Mesenchymal stem cell (in vitro differentiated cells and primary cell): ENCODE measurements around the gene GAS6.

Experiments used
- DNase-seq: peaks from one replicate; pipeline ENCODE4 v3.0.0-alpha.2; 2013
- H2AFZ ChIP-seq: one replicate; pipeline ENCODE4 v1.6.1; 2013; ENCODE audit warnings: low read depth, mild to moderate bottlenecking, control low read depth, inconsistent platforms, low read length, moderate library complexity
- H2AK5ac ChIP-seq: 2 replicates; pipeline ENCODE4 v1.6.1; 2013; ENCODE audit warnings: low read length, moderate library complexity, mild to moderate bottlenecking, inconsistent platforms; ENCODE audit not compliant: severe bottlenecking
- H2BK120ac ChIP-seq: one replicate; pipeline ENCODE4 v1.6.1; 2013; ENCODE audit warnings: low read depth, mild to moderate bottlenecking, inconsistent platforms, low read length, moderate library complexity
- H2BK12ac ChIP-seq, 2 experiments: one replicate each; pipeline ENCODE4 v1.6.1; 2013; ENCODE audit warnings: inconsistent platforms in 2 of 2, low read length in 2 of 2, mild to moderate bottlenecking in 2 of 2, moderate library complexity in 2 of 2, control low read depth in 1 of 2
- H2BK15ac ChIP-seq: one replicate; pipeline ENCODE4 v1.6.1; 2013; ENCODE audit warnings: mild to moderate bottlenecking, low read depth, inconsistent platforms; ENCODE audit not compliant: poor library complexity, severe bottlenecking
- H2BK5ac ChIP-seq: 2 replicates; pipeline ENCODE4 v1.6.1; 2013; ENCODE audit warnings: low read depth, mild to moderate bottlenecking, low read length, control low read depth, inconsistent platforms; ENCODE audit not compliant: poor library complexity, severe bottlenecking
- H3K14ac ChIP-seq, 2 experiments: one replicate each; pipeline ENCODE4 v1.6.1; 2013; ENCODE audit warnings: inconsistent platforms in 2 of 2, low read length in 2 of 2, control low read depth in 1 of 2, mild to moderate bottlenecking in 1 of 2, moderate library complexity in 1 of 2
- H3K18ac ChIP-seq, 2 experiments: one replicate each; pipeline ENCODE4 v1.6.1; 2013; ENCODE audit warnings: inconsistent platforms in 2 of 2, low read length in 2 of 2, control low read depth in 1 of 2, low read depth in 1 of 2, mild to moderate bottlenecking in 1 of 2
- H3K23ac ChIP-seq, 2 experiments: one replicate each; pipeline ENCODE4 v1.6.1; 2013; ENCODE audit warnings: inconsistent platforms in 2 of 2, low read length in 2 of 2, mild to moderate bottlenecking in 2 of 2, moderate library complexity in 2 of 2, control low read depth in 1 of 2
- H3K27ac ChIP-seq: 2 replicates; pipeline ENCODE4 v1.5.1; 2013; ENCODE audit warnings: mild to moderate bottlenecking, moderate library complexity, low read length, control low read depth, inconsistent platforms; ENCODE audit not compliant: poor library complexity, severe bottlenecking
- H3K27me3 ChIP-seq, 2 experiments: 2 replicates each; pipeline versions ENCODE4 v1.6.1 to v1.7.0; 2013; ENCODE audit warnings: low read length in 2 of 2, mild to moderate bottlenecking in 2 of 2, moderate library complexity in 2 of 2, control low read depth in 1 of 2, inconsistent platforms in 1 of 2; ENCODE audit not compliant: control insufficient read depth in 1 of 2, insufficient read depth in 1 of 2
- H3K36me3 ChIP-seq, 2 experiments: 2 replicates each; pipeline versions ENCODE4 v1.6.1 to v1.7.0; 2013; ENCODE audit warnings: low read length in 2 of 2, control low read depth in 1 of 2, inconsistent platforms in 1 of 2, low read depth in 1 of 2, mild to moderate bottlenecking in 1 of 2; ENCODE audit not compliant: insufficient read depth in 2 of 2, control insufficient read depth in 1 of 2
- H3K4ac ChIP-seq, 2 experiments: one replicate each; pipeline ENCODE4 v1.6.1; 2013; ENCODE audit warnings: inconsistent platforms in 2 of 2, low read length in 2 of 2, mild to moderate bottlenecking in 2 of 2, moderate library complexity in 2 of 2, control low read depth in 1 of 2, low read depth in 1 of 2
- H3K4me1 ChIP-seq: 2 replicates; pipeline ENCODE4 v1.6.1; 2013; ENCODE audit warnings: low read depth, low read length, control low read depth; ENCODE audit not compliant: control insufficient read depth, insufficient read depth
- H3K4me2 ChIP-seq: 2 replicates; pipeline ENCODE4 v1.6.1; 2013; ENCODE audit warnings: low read length, mild to moderate bottlenecking, inconsistent platforms; ENCODE audit not compliant: poor library complexity, severe bottlenecking
- H3K4me3 ChIP-seq, 2 experiments: 2 replicates each; pipeline versions ENCODE4 v1.5.1 to v1.7.0; 2013; ENCODE audit warnings: low read length in 2 of 2, mild to moderate bottlenecking in 2 of 2, control low read depth in 1 of 2, low read depth in 1 of 2; ENCODE audit not compliant: insufficient read depth in 1 of 2
- H3K79me1 ChIP-seq: replicated peaks from 2 replicates; pipeline ENCODE4 v1.6.1; 2013; ENCODE audit warnings: mild to moderate bottlenecking, control low read depth, low read length, inconsistent platforms; ENCODE audit not compliant: poor library complexity, severe bottlenecking
- H3K9ac ChIP-seq: 2 replicates; pipeline ENCODE4 v1.7.0; 2013; ENCODE audit warnings: mild to moderate bottlenecking, low read length, moderate library complexity
- H3K9me3 ChIP-seq: 2 replicates; pipeline ENCODE4 v1.7.0; 2013; ENCODE audit warnings: mild to moderate bottlenecking, low read length; ENCODE audit not compliant: control insufficient read depth
- H4K8ac ChIP-seq: one replicate; pipeline ENCODE4 v1.6.1; 2013; ENCODE audit warnings: inconsistent platforms, mild to moderate bottlenecking, low read length, moderate library complexity
- H4K91ac ChIP-seq: one replicate; pipeline ENCODE4 v1.6.1; 2013; ENCODE audit warnings: mild to moderate bottlenecking, low read length, inconsistent platforms
- WGBS: methylation state at CpG from one replicate; pipeline ENCODE4 v1.1.7; 2013; ENCODE audit warnings: mixed read lengths; 5-methylcytosine and 5-hydroxymethylcytosine counted together

Gene GAS6

DNA sequence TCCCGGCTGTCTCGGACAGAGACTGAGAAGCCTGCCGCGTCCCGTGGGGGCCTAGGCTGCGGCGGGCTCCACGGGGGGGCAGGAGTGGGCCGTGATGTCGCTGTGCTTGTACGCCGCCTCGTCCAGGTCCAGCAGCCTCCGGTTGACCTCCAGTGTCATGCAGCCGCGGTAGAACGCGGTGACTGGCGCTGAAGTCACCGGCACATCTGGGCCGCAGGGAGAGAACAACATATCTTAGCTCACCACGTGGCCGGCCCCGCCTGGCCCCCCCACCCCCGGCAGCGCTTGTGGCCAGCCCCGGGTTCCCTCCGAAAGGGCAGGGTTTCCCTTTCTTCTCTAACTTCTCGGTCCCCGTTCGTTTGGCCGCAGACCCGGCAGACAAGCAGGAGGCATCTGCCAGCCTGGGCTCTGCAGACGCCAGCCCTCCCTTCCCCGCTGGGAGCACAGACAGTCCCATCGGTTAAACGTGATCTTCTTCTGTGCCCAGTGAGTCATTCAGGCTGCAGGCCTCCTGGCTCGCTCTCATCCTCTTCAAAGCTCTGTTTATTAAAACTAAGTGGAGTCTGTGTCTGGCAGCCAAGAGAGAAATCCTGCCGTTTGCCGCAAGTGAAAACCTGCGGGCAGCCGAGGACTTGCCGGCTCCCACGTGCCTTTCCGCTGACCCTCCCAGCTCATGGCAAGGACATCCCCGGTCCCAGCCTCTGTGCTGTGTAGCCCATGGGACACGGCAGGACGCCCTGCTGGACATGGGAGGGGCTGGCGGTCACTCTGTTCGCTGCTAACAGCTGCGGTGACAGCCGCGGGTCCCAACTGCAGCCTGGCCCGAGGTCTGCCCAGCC lies 42.8 kb downstream of the GAS6 start:
- no peak overlapping the region for H3K23ac ChIP-seq
- H3K14ac ChIP-seq: peak overlapping the region in 1 of 2 experiments; percentile 58
- no peaks in the 10 kb centered on the region for H3K27me3 ChIP-seq
- H4K91ac ChIP-seq: peak overlapping the region; percentile 87
- peaks cover 39 to 84% of the 10 kb centered on the region in 2 experiments for H3K36me3 ChIP-seq
- no peaks in the 10 kb centered on the region for H3K9me3 ChIP-seq
- peak overlapping the region in 1 of 2 experiments; percentile 41 for H3K4me3 ChIP-seq
- H2BK5ac ChIP-seq: peak overlapping the region; percentile 59
- H3K4me2 ChIP-seq: peak overlapping the region; percentile 25
- H3K18ac ChIP-seq: peak overlapping the region; percentile 78 to 83
- H3K4me1 ChIP-seq: peaks cover 55% of the 10 kb centered on the region
- H3K79me1 ChIP-seq: peaks cover 12% of the 10 kb centered on the region
- peak overlapping the region; percentile 27 for H2BK15ac ChIP-seq
- peak; percentile 99 for DNase-seq
- peak overlapping the region; percentile 75 for H3K27ac ChIP-seq
- no peak overlapping the region for H2AFZ ChIP-seq
- 11% methylated on average over 54 of the region's 54 CpGs for WGBS
- H2AK5ac ChIP-seq: no peak overlapping the region
- peak overlapping the region; percentile 55 to 83 for H2BK12ac ChIP-seq
- peak overlapping the region; percentile 75 to 87 for H3K4ac ChIP-seq
- H4K8ac ChIP-seq: peak overlapping the region; percentile 59
- H3K9ac ChIP-seq: peak overlapping the region; percentile 75
- H2BK120ac ChIP-seq: peak overlapping the region; percentile 22

- DNase-seq: peak; percentile 8
- H3K4me1 ChIP-seq: peaks cover 64% of the 10 kb centered on the region
- no peak overlapping the region for H3K23ac ChIP-seq
- no peaks in the 10 kb centered on the region for H3K27me3 ChIP-seq
- peak overlapping the region; percentile 56 to 75 for H3K4ac ChIP-seq
- H3K36me3 ChIP-seq: peaks cover 30 to 80% of the 10 kb centered on the region in 2 experiments
- peak overlapping the region; percentile 22 for H2BK120ac ChIP-seq
- H3K4me3 ChIP-seq: no peak overlapping the region
- H3K27ac ChIP-seq: peak overlapping the region; percentile 75
- no peak overlapping the region for H4K8ac ChIP-seq
- peak overlapping the region in 1 of 2 experiments; percentile 37 for H3K14ac ChIP-seq
- H4K91ac ChIP-seq: peak overlapping the region; percentile 87
- H2AK5ac ChIP-seq: peak overlapping the region; percentile 42
- peaks cover 12% of the 10 kb centered on the region for H3K79me1 ChIP-seq
- H3K9me3 ChIP-seq: no peaks in the 10 kb centered on the region
- H3K18ac ChIP-seq: peak overlapping the region; percentile 78
- no peak overlapping the region for H2AFZ ChIP-seq
- H3K4me2 ChIP-seq: no peak overlapping the region
- peak overlapping the region; percentile 33 for H2BK5ac ChIP-seq
- H2BK12ac ChIP-seq: peak overlapping the region; percentile 70 to 85
- 94% methylated on average over 43 of the region's 52 CpGs for whole genome bisulfite sequencing
- H3K9ac ChIP-seq: peak overlapping the region; percentile 75
- no peak overlapping the region for H2BK15ac ChIP-seq
Observed at GRCh38 chr13:113819731-113820715, 43.9 kb downstream of the GAS6 start.

DNA sequence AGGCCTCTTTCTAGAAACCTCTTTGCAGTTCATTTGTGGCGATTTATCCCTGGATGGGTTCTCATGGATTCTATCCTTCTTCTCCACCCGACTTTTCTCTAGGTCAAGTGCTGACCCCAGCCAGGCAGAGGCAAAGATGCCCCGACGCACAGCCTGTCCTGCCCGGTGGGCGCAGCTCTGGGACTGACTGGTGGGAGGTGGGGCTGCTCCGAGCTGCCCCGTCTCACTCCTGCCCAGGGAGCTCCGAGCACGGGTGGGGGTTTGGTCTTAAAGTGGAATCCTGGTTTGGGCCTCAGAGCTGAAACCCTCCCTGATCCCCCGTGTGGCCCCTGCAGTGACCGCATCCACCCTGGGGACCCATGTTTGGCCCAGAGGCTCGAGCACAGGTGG lies 44.5 kb downstream of the GAS6 start:
- Histone ChIP-seq H3K18ac (peak overlapping the region in 1 of 2 experiments; percentile 44), H3K4me3 (no peak overlapping the region), H3K9me3 (no peaks in the 10 kb centered on the region), H3K4ac (no peak overlapping the region), H3K4me1 (peaks cover 70% of the 10 kb centered on the region), H4K8ac (no peak overlapping the region), H3K27ac (no peak overlapping the region), H3K27me3 (no peaks in the 10 kb centered on the region), H2BK15ac (no peak overlapping the region), H2BK120ac (peak overlapping the region; percentile 19), H2BK12ac (peak overlapping the region; percentile 11 to 50), H2AK5ac (peak overlapping the region; percentile 42), H4K91ac (peak overlapping the region; percentile 43), H3K9ac (no peak overlapping the region), H3K14ac (no peak overlapping the region), H2BK5ac (no peak overlapping the region), H2AFZ (no peak overlapping the region), H3K23ac (no peak overlapping the region), H3K79me1 (peaks cover 12% of the 10 kb centered on the region), H3K4me2 (no peak overlapping the region), H3K36me3 (peaks cover 26 to 74% of the 10 kb centered on the region in 2 experiments)
- 96% methylated on average over 13 of the region's 13 CpGs for WGBS
- DNase-seq: no peak
